KMS-11 (cell line): ENCODE measurements around the gene COL1A1.

ENCODE experiments used
- H2AFZ ChIP-seq: fragments of 200-600 bp; sonication (generic); 2 replicates; pipeline ENCODE4 v1.6.1; 2016; ENCODE audit warnings: antibody characterized with exemption, mixed run types, low read depth
- H3K27ac ChIP-seq: fragments of 200-600 bp; sonication (generic); 2 replicates; pipeline ENCODE4 v1.6.1; 2016; ENCODE audit warnings: mild to moderate bottlenecking, mixed run types
- H3K27me3 ChIP-seq: fragments of 200-600 bp; sonication (generic); 2 replicates; pipeline ENCODE4 v1.6.1; 2017; ENCODE audit warnings: mild to moderate bottlenecking, low read depth, mixed run types, moderate library complexity; ENCODE audit not compliant: insufficient read depth
- H3K36me3 ChIP-seq: fragments of 200-600 bp; sonication (generic); 2 replicates; pipeline ENCODE4 v1.6.1; 2017; ENCODE audit warnings: mild to moderate bottlenecking, mixed run types; ENCODE audit not compliant: insufficient read depth
- H3K4me1 ChIP-seq: fragments of 200-600 bp; sonication (generic); 2 replicates; pipeline ENCODE4 v1.6.1; 2016; ENCODE audit warnings: mild to moderate bottlenecking, low read depth, mixed run types; ENCODE audit not compliant: poor library complexity, severe bottlenecking
- H3K4me2 ChIP-seq: fragments of 200-600 bp; sonication (generic); 2 replicates; pipeline ENCODE4 v1.7.0; 2016; ENCODE audit warnings: mild to moderate bottlenecking, mixed run types
- H3K4me3 ChIP-seq: fragments of 200-600 bp; sonication (generic); IDR thresholded peaks from 2 replicates; pipeline ENCODE4 v1.6.1; 2017; ENCODE audit warnings: low read depth, low read length, mixed read lengths; ENCODE audit not compliant: insufficient read depth
- H3K79me2 ChIP-seq: fragments of 200-600 bp; sonication (generic); 2 replicates; pipeline ENCODE4 v1.6.1; 2016; ENCODE audit warnings: low read depth, mixed run types; ENCODE audit not compliant: insufficient read depth
- H3K9ac ChIP-seq: fragments of 200-600 bp; sonication (generic); 2 replicates; pipeline ENCODE4 v1.6.1; 2016; ENCODE audit warnings: mild to moderate bottlenecking, mixed run types
- H4K20me1 ChIP-seq: fragments of 200-600 bp; sonication (generic); 2 replicates; pipeline ENCODE4 v1.6.1; 2016; ENCODE audit warnings: mild to moderate bottlenecking, mixed run types; ENCODE audit not compliant: insufficient read depth
- CTCF ChIP-seq: fragments of 200-600 bp; sonication (generic); conservative IDR thresholded peaks from 2 replicates; pipeline ENCODE4 v1.6.1; 2017; ENCODE audit warnings: low read depth, mild to moderate bottlenecking, antibody characterized with exemption, low read length, moderate library complexity, mixed read lengths

The COL1A1 gene

DNA sequence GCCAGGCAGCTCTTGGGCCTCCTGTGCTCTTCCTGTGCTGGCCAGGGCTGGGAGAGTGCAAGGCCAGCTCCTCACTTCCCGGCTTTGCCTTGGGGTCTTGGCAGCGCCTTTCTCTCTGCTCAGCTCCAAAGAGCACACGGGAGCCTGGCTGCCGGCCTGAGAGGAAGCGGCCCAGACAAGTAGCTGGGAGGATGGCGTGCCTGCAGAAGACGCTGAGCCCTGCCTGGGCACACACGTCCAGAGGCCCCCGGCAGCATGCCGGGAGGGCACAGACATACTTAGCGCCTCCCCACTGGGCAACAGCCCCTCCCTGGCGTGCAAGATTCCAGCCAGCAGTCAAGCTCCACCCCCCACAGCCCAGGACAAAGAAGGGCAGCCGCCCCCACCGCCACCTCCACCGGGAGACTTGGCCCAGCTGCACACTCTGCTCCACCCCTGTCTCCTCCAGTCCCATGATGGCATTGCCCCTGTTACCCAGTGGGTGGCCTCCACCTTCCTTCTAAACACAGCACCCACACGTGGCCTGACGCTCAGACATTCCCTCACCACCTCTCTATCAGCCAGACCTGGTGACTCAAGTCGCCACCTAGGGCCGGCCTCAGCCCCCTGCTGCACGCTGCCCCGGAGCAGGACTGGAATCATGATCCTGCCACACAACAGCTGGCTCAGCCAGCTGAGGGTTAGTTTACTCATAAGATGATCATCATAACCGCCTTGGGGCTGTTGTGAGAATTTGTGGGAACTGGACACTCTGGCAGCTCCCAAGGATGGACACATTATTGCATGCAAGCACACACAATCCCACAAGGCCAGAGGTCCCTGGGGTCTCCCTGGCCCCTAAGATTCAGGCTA lies 23.2 kb downstream of the COL1A1 start:
- Histone ChIP-seq H3K27me3 (no peaks in the 10 kb centered on the region), H3K27ac (no peak overlapping the region; the same call in 1 of the 2 replicates), H4K20me1 (no peaks in the 10 kb centered on the region), H3K4me1 (peaks cover 24% of the 10 kb centered on the region), H3K4me2 (no peak overlapping the region), H3K4me3 (no peak overlapping the region), H3K79me2 (no peaks in the 10 kb centered on the region), H3K36me3 (no peaks in the 10 kb centered on the region), H3K9ac (peak overlapping the region; percentile 23; the same call in 1 of the 2 replicates), H2AFZ (peak overlapping the region; percentile 47)
- TF ChIP-seq CTCF: peak; percentile 70

GRCh38 chr17:50177476-50177875 lies 24.0 kb downstream of the COL1A1 start:
- no peak overlapping the region for H3K4me2 ChIP-seq
- no peaks in the 10 kb centered on the region for H3K36me3 ChIP-seq
- H3K27me3 ChIP-seq: no peaks in the 10 kb centered on the region
- no peak overlapping the region for H3K4me3 ChIP-seq
- TF ChIP-seq CTCF: no peak
- H3K4me1 ChIP-seq: peaks cover 30% of the 10 kb centered on the region
- H2AFZ ChIP-seq: peak overlapping the region; percentile 47
- no peaks in the 10 kb centered on the region for H3K79me2 ChIP-seq
- H4K20me1 ChIP-seq: no peaks in the 10 kb centered on the region
- no peak overlapping the region for H3K9ac ChIP-seq
- no peak overlapping the region for H3K27ac ChIP-seq

- Histone ChIP-seq H3K27ac (no peak overlapping the region), H3K9ac (no peak overlapping the region)
Observed at GRCh38 chr17:50176559-50177357, 24.7 kb downstream of the COL1A1 start.

More at GRCh38 chr17:50176559-50177357, 24.7 kb downstream of the COL1A1 start:
- H3K79me2 ChIP-seq: no peaks in the 10 kb centered on the region
- H4K20me1 ChIP-seq: no peaks in the 10 kb centered on the region
- no peaks in the 10 kb centered on the region for H3K36me3 ChIP-seq
- H3K4me1 ChIP-seq: peaks cover 35% of the 10 kb centered on the region
- no peak overlapping the region for H3K4me2 ChIP-seq
- H2AFZ ChIP-seq: no peak overlapping the region
- no peak for TF ChIP-seq CTCF
- no peak overlapping the region for H3K4me3 ChIP-seq
- H3K27me3 ChIP-seq: no peaks in the 10 kb centered on the region
